ENCODE results near the gene TEX48.

Gene TEX48

GRCh38 chr9:114691046-114691955 is 9.3 kb upstream of the TEX48 start:
- Histone ChIP-seq H3K9ac (ENCODE audit: low read depth, low read length) (no peak overlapping the region), H3K36me3 (ENCODE audit: control insufficient read depth, insufficient read depth, low read length) (no peaks in the 10 kb centered on the region), H3K9me3 (ENCODE audit: control insufficient read depth, insufficient read depth, low read length) (no peaks in the 10 kb centered on the region), H3K4me1 (ENCODE audit: control insufficient read depth, insufficient read depth, low read length) (peaks cover 2% of the 10 kb centered on the region), H3K27me3 (ENCODE audit: control insufficient read depth, insufficient read depth, low read length) (no peaks in the 10 kb centered on the region), H3K4me3 (ENCODE audit: low read depth, low read length) (no peak overlapping the region)

DNA sequence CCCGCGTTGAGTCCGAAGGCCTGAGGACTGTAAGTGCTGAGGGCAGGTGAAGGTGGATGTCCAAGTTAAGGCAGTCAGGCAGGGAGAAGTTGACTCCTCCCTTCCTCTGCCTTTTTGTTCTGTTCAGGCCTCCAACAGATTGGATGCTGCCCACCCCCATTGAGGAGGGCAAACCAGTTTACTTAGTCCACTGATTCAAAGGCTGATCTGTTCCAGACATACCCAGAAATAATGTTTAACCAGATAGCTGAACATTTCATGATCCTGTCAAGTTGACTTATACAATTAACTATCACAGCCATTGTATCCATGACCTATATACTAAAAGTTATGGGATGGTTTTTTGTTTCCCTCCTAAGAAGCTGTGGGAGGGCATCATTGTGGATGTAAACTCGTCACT is 8.3 kb upstream of the TEX48 start:
- no peaks in the 10 kb centered on the region for H3K36me3 ChIP-seq (ENCODE audit: control insufficient read depth, insufficient read depth, low read length)
- no peak overlapping the region for H3K9ac ChIP-seq (ENCODE audit: low read depth, low read length)
- H3K4me1 ChIP-seq (ENCODE audit: control insufficient read depth, insufficient read depth, low read length), result peaks cover 2% of the 10 kb centered on the region
- H3K4me3 ChIP-seq (ENCODE audit: low read depth, low read length), result no peak overlapping the region
- H3K9me3 ChIP-seq (ENCODE audit: control insufficient read depth, insufficient read depth, low read length), result no peaks in the 10 kb centered on the region
- H3K27me3 ChIP-seq (ENCODE audit: control insufficient read depth, insufficient read depth, low read length), result no peaks in the 10 kb centered on the region

GRCh38 chr9:114689813-114690212 is 7.8 kb upstream of the TEX48 start:
- no peak overlapping the region for H3K4me3 ChIP-seq (ENCODE audit: low read depth, low read length)
- H3K9me3 ChIP-seq (ENCODE audit: control insufficient read depth, insufficient read depth, low read length), result no peaks in the 10 kb centered on the region
- H3K9ac ChIP-seq (ENCODE audit: low read depth, low read length), result no peak overlapping the region
- no peaks in the 10 kb centered on the region for H3K36me3 ChIP-seq (ENCODE audit: control insufficient read depth, insufficient read depth, low read length)
- H3K4me1 ChIP-seq (ENCODE audit: control insufficient read depth, insufficient read depth, low read length), result peaks cover 2% of the 10 kb centered on the region
- H3K27me3 ChIP-seq (ENCODE audit: control insufficient read depth, insufficient read depth, low read length), result no peaks in the 10 kb centered on the region

GRCh38 chr9:114688909-114689610 is 7.1 kb upstream of the TEX48 start:
- Histone ChIP-seq H3K27me3 (ENCODE audit: control insufficient read depth, insufficient read depth, low read length) (no peaks in the 10 kb centered on the region), H3K36me3 (ENCODE audit: control insufficient read depth, insufficient read depth, low read length) (no peaks in the 10 kb centered on the region), H3K9me3 (ENCODE audit: control insufficient read depth, insufficient read depth, low read length) (no peaks in the 10 kb centered on the region), H3K4me3 (ENCODE audit: low read depth, low read length) (no peak overlapping the region), H3K4me1 (ENCODE audit: control insufficient read depth, insufficient read depth, low read length) (peaks cover 2% of the 10 kb centered on the region), H3K9ac (ENCODE audit: low read depth, low read length) (no peak overlapping the region)

DNA sequence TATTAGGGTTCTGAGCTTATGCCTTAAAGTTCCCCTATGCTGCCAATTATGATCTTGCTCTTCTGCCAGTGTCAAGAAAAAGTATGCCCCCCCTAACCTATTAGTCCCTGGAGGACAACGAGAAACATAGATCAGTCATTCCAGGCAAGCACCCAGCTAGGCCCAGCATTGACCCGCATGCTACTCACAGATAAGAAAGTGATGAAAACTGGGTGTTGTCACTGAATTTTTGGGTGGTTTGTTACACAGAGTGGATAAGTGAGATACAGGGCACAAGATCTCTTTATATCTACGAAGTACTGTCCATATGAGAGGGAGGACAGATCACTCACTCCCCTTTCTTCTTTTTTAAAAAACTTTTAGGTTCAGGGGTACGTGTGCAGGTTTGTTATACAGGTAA is 6.4 kb upstream of the TEX48 start:
- no peak overlapping the region for H3K4me3 ChIP-seq (ENCODE audit: low read depth, low read length)
- H3K27me3 ChIP-seq (ENCODE audit: control insufficient read depth, insufficient read depth, low read length), result no peaks in the 10 kb centered on the region
- H3K9me3 ChIP-seq (ENCODE audit: control insufficient read depth, insufficient read depth, low read length), result no peaks in the 10 kb centered on the region
- no peaks in the 10 kb centered on the region for H3K36me3 ChIP-seq (ENCODE audit: control insufficient read depth, insufficient read depth, low read length)
- peaks cover 2% of the 10 kb centered on the region for H3K4me1 ChIP-seq (ENCODE audit: control insufficient read depth, insufficient read depth, low read length)
- H3K9ac ChIP-seq (ENCODE audit: low read depth, low read length), result no peak overlapping the region

DNA sequence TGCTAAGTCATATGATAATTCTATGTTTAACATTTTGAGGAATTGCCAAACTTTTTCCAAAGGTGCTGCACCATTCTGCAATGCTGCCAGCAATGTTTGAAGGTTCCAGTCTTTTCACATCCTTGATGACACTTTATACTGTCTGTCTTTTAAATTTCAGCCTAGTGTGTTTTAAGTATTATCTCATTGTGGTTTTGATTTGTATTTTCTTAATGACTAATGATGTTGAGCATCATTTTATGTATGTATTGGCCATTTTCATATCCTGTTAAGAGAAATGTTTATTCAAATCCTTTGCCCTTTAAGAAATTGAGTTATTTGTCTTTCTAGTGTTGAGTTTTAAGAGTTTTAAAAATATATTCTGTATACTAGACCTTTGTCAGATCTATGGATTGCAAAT is 5.0 kb upstream of the TEX48 start:
- Histone ChIP-seq H3K9ac (ENCODE audit: low read depth, low read length) (no peak overlapping the region), H3K36me3 (ENCODE audit: control insufficient read depth, insufficient read depth, low read length) (no peaks in the 10 kb centered on the region), H3K9me3 (ENCODE audit: control insufficient read depth, insufficient read depth, low read length) (no peaks in the 10 kb centered on the region), H3K4me3 (ENCODE audit: low read depth, low read length) (no peak overlapping the region), H3K27me3 (ENCODE audit: control insufficient read depth, insufficient read depth, low read length) (no peaks in the 10 kb centered on the region), H3K4me1 (ENCODE audit: control insufficient read depth, insufficient read depth, low read length) (peaks cover 2% of the 10 kb centered on the region)

- Histone ChIP-seq H3K36me3 (ENCODE audit: control insufficient read depth, insufficient read depth, low read length) (no peaks in the 10 kb centered on the region), H3K9me3 (ENCODE audit: control insufficient read depth, insufficient read depth, low read length) (no peaks in the 10 kb centered on the region), H3K27me3 (ENCODE audit: control insufficient read depth, insufficient read depth, low read length) (no peaks in the 10 kb centered on the region), H3K9ac (ENCODE audit: low read depth, low read length) (no peak overlapping the region), H3K4me3 (ENCODE audit: low read depth, low read length) (no peak overlapping the region), H3K4me1 (ENCODE audit: control insufficient read depth, insufficient read depth, low read length) (peaks cover 2% of the 10 kb centered on the region)
Observed at GRCh38 chr9:114685951-114686350, 4.0 kb upstream of the TEX48 start.

DNA sequence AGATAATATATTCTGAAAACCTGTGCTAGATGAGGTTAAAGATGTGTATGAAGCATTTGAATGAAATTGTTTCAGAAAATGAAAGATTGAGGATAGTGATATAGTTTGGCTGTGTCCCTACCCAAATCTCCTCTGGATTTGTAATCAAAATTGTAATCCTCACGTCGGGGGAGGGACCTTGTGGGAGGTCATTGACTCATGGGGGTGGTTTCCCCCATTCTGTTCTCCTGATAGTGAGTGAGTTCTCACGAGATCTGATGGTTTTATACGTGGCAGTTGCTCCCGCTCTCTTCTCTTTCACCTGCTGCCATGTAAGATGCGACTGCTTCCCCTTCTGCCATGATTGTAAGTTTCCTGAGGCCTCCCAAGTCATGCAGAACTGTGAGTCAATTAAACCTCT is 2.0 kb upstream of the TEX48 start:
- H3K9me3 ChIP-seq (ENCODE audit: control insufficient read depth, insufficient read depth, low read length), result no peaks in the 10 kb centered on the region
- no peaks in the 10 kb centered on the region for H3K36me3 ChIP-seq (ENCODE audit: control insufficient read depth, insufficient read depth, low read length)
- H3K27me3 ChIP-seq (ENCODE audit: control insufficient read depth, insufficient read depth, low read length), result no peaks in the 10 kb centered on the region
- no peaks in the 10 kb centered on the region for H3K4me1 ChIP-seq (ENCODE audit: control insufficient read depth, insufficient read depth, low read length)
- no peak overlapping the region for H3K9ac ChIP-seq (ENCODE audit: low read depth, low read length)
- H3K4me3 ChIP-seq (ENCODE audit: low read depth, low read length), result no peak overlapping the region

DNA sequence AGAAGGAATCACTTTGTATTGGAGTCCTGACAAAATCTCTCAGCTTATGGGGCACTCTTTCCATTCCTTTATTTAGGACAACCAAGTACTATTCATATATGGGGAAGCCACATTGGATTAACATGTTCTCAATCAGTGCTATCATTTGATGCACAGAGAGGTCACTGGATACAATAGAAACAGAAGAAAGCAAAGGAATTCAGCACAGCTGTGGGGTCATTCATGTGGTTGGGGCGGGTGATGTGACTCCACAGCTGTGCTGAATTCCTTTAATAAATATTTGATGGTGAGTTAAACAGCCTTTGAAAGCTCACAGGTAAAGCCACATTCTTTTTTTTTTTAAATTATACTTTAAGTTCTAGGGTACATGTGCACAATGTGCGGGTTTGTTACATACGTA is 854 bp upstream of the TEX48 start:
- H3K27me3 ChIP-seq (ENCODE audit: control insufficient read depth, insufficient read depth, low read length), result no peaks in the 10 kb centered on the region
- no peaks in the 10 kb centered on the region for H3K4me1 ChIP-seq (ENCODE audit: control insufficient read depth, insufficient read depth, low read length)
- no peak overlapping the region for H3K4me3 ChIP-seq (ENCODE audit: low read depth, low read length)
- H3K9ac ChIP-seq (ENCODE audit: low read depth, low read length), result no peak overlapping the region
- no peaks in the 10 kb centered on the region for H3K9me3 ChIP-seq (ENCODE audit: control insufficient read depth, insufficient read depth, low read length)
- H3K36me3 ChIP-seq (ENCODE audit: control insufficient read depth, insufficient read depth, low read length), result no peaks in the 10 kb centered on the region

GRCh38 chr9:114680259-114681001 is 1.6 kb downstream of the TEX48 start:
- no peaks in the 10 kb centered on the region for H3K27me3 ChIP-seq (ENCODE audit: control insufficient read depth, insufficient read depth, low read length)
- H3K4me1 ChIP-seq (ENCODE audit: control insufficient read depth, insufficient read depth, low read length), result no peaks in the 10 kb centered on the region
- no peaks in the 10 kb centered on the region for H3K36me3 ChIP-seq (ENCODE audit: control insufficient read depth, insufficient read depth, low read length)
- H3K4me3 ChIP-seq (ENCODE audit: low read depth, low read length), result no peak overlapping the region
- H3K9me3 ChIP-seq (ENCODE audit: control insufficient read depth, insufficient read depth, low read length), result no peaks in the 10 kb centered on the region
- no peak overlapping the region for H3K9ac ChIP-seq (ENCODE audit: low read depth, low read length)

GRCh38 chr9:114678795-114679194 is 3.2 kb downstream of the TEX48 start:
- Histone ChIP-seq H3K9ac (ENCODE audit: low read depth, low read length) (no peak overlapping the region), H3K4me3 (ENCODE audit: low read depth, low read length) (no peak overlapping the region), H3K36me3 (ENCODE audit: control insufficient read depth, insufficient read depth, low read length) (no peaks in the 10 kb centered on the region), H3K4me1 (ENCODE audit: control insufficient read depth, insufficient read depth, low read length) (peaks cover 4% of the 10 kb centered on the region), H3K9me3 (ENCODE audit: control insufficient read depth, insufficient read depth, low read length) (no peaks in the 10 kb centered on the region), H3K27me3 (ENCODE audit: control insufficient read depth, insufficient read depth, low read length) (no peaks in the 10 kb centered on the region)

Data from iPS-15b (cell line).